WTC11 (cell line): ENCODE data around the gene NKG7.

Experiments
- ATF3 ChIP-seq: sonication (generic); formaldehyde crosslinking; conservative IDR thresholded peaks from 2 replicates; pipeline ENCODE4 v1.8.1; 2022; ENCODE audit warnings: mild to moderate bottlenecking, missing genetic modification reagents
- CREB1 ChIP-seq: sonication (generic); formaldehyde crosslinking; IDR thresholded peaks from 2 replicates; pipeline ENCODE4 v1.8.0; 2023; ENCODE audit warnings: mild to moderate bottlenecking, missing genetic modification reagents
- CTCF ChIP-seq: fragments of 200-600 bp; IDR thresholded peaks from 2 replicates; pipeline ENCODE4 v1.8.0; 2022; ENCODE audit warnings: antibody characterized with exemption
- MYBL2 ChIP-seq: sonication (generic); formaldehyde crosslinking; IDR thresholded peaks from 2 replicates; pipeline ENCODE4 v1.8.1; 2023; ENCODE audit warnings: mild to moderate bottlenecking, moderate library complexity, missing genetic modification reagents
- SMAD3 ChIP-seq: sonication (generic); formaldehyde crosslinking; IDR thresholded peaks from 2 replicates; pipeline ENCODE4 v1.8.0; 2022; ENCODE audit warnings: missing genetic modification reagents, mild to moderate bottlenecking, borderline replicate concordance
- USF2 ChIP-seq: sonication (generic); formaldehyde crosslinking; IDR thresholded peaks from 2 replicates; pipeline ENCODE4 v1.8.1; 2023; ENCODE audit warnings: mild to moderate bottlenecking, missing genetic modification reagents, moderate library complexity
- ZNF138 ChIP-seq: sonication (generic); formaldehyde crosslinking; conservative IDR thresholded peaks from 2 replicates; pipeline ENCODE4 v1.8.1; 2022; ENCODE audit warnings: mild to moderate bottlenecking, moderate library complexity, missing genetic modification reagents
- TF ChIP-seq, protein P1 (sequence below): sonication (generic); formaldehyde crosslinking; IDR thresholded peaks from 2 replicates; pipeline ENCODE4 v1.8.0; 2022; ENCODE audit warnings: mild to moderate bottlenecking, missing genetic modification reagents
- TF ChIP-seq, protein P2 (sequence below): sonication (generic); formaldehyde crosslinking; IDR thresholded peaks from 2 replicates; pipeline ENCODE4 v1.8.0; 2022; ENCODE audit warnings: mild to moderate bottlenecking, missing genetic modification reagents

GRCh38 chr19:51341976-51342580 is 30.4 kb downstream of the NKG7 start, which contains the start of gene VSIG10L:
- TF ChIP-seq CTCF (no peak), USF2 (CRISPR knock-in tag) (no peak), MYBL2 (CRISPR knock-in tag) (no peak), CREB1 (no peak), ATF3 (no peak), ZNF138 (CRISPR knock-in tag) (no peak), SMAD3 (CRISPR knock-in tag) (no peak)
- TF ChIP-seq, protein P1, sequence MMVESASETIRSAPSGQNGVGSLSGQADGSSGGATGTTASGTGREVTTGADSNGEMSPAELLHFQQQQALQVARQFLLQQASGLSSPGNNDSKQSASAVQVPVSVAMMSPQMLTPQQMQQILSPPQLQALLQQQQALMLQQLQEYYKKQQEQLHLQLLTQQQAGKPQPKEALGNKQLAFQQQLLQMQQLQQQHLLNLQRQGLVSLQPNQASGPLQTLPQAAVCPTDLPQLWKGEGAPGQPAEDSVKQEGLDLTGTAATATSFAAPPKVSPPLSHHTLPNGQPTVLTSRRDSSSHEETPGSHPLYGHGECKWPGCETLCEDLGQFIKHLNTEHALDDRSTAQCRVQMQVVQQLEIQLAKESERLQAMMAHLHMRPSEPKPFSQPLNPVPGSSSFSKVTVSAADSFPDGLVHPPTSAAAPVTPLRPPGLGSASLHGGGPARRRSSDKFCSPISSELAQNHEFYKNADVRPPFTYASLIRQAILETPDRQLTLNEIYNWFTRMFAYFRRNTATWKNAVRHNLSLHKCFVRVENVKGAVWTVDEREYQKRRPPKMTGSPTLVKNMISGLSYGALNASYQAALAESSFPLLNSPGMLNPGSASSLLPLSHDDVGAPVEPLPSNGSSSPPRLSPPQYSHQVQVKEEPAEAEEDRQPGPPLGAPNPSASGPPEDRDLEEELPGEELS (CRISPR knock-in tag): no peak
- TF ChIP-seq, protein P2, sequence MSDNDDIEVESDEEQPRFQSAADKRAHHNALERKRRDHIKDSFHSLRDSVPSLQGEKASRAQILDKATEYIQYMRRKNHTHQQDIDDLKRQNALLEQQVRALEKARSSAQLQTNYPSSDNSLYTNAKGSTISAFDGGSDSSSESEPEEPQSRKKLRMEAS (CRISPR knock-in tag): no peak
